ENCODE results near the gene PDC. TPM values are rescaled to one million over a fixed set of nuclear protein-coding genes. Genes with fewer than 3 reads are reported as not detected.

Gene PDC
- total RNA-seq, 1 donor from 2014 or later = not detected

GRCh38 chr1:186498695-186499389, 37.9 kb upstream of the PDC start:
- no peaks in the 10 kb centered on the region for H3K27me3 ChIP-seq
- no peak for TF ChIP-seq CTCF (IDR thresholded peaks at IDR 0.05)
- intact Hi-C loops (cut with DNase I) = no loop called here
- H3K36me3 ChIP-seq = no peaks in the 10 kb centered on the region
- peaks cover 0 to 2% of the 10 kb centered on the region in 2 donors for H3K4me1 ChIP-seq
- no peak overlapping the region for H3K27ac ChIP-seq
- no peak overlapping the region for H3K4me3 ChIP-seq
- H3K9me3 ChIP-seq = no peaks in the 10 kb centered on the region
- no peak for DNase-seq (ENCODE audit: low spot score in 2 of 2)

- intact Hi-C loops (cut with DNase I) = no loop called here
- Histone ChIP-seq H3K27me3 (no peaks in the 10 kb centered on the region), H3K36me3 (no peaks in the 10 kb centered on the region), H3K9me3 (no peaks in the 10 kb centered on the region), H3K4me3 (no peak overlapping the region), H3K4me1 (no peaks in the 10 kb centered on the region), H3K27ac (no peak overlapping the region)
- no peak for DNase-seq (ENCODE audit: low spot score in 2 of 2)
- TF ChIP-seq CTCF (IDR thresholded peaks at IDR 0.05) = no peak
Observed at GRCh38 chr1:186498071-186498470, 37.2 kb upstream of the PDC start.

GRCh38 chr1:186497651-186498050, 36.7 kb upstream of the PDC start:
- Histone ChIP-seq H3K27me3 (no peaks in the 10 kb centered on the region), H3K27ac (no peak overlapping the region), H3K9me3 (no peaks in the 10 kb centered on the region), H3K36me3 (no peaks in the 10 kb centered on the region), H3K4me1 (no peaks in the 10 kb centered on the region), H3K4me3 (no peak overlapping the region)
- DNase-seq (ENCODE audit: low spot score in 2 of 2) = no peak
- intact Hi-C loops (cut with DNase I) = no loop called here
- no peak for TF ChIP-seq CTCF (IDR thresholded peaks at IDR 0.05)

- intact Hi-C loops (cut with DNase I) = no loop called here
Observed at GRCh38 chr1:186496171-186496851, 35.4 kb upstream of the PDC start.

GRCh38 chr1:186494832-186495271, 33.9 kb upstream of the PDC start:
- Histone ChIP-seq H3K27ac (no peak overlapping the region), H3K4me1 (no peaks in the 10 kb centered on the region), H3K36me3 (no peaks in the 10 kb centered on the region), H3K9me3 (no peaks in the 10 kb centered on the region), H3K4me3 (no peak overlapping the region), H3K27me3 (no peaks in the 10 kb centered on the region)
- no peak for DNase-seq (ENCODE audit: low spot score in 2 of 2)
- TF ChIP-seq CTCF (IDR thresholded peaks at IDR 0.05) = no peak
- intact Hi-C loops (cut with DNase I) = no loop called here

More at GRCh38 chr1:186496171-186496851, 35.4 kb upstream of the PDC start:
- Histone ChIP-seq H3K36me3 (no peaks in the 10 kb centered on the region), H3K27me3 (no peaks in the 10 kb centered on the region), H3K4me1 (no peaks in the 10 kb centered on the region), H3K9me3 (no peaks in the 10 kb centered on the region), H3K27ac (no peak overlapping the region), H3K4me3 (no peak overlapping the region)
- TF ChIP-seq CTCF (IDR thresholded peaks at IDR 0.05) = no peak
- DNase-seq (ENCODE audit: low spot score in 2 of 2) = no peak

Data from ascending aorta (tissue), 2 donors.